ENCODE data around the gene PLXNB1. TPM values are rescaled to one million over a fixed set of nuclear protein-coding genes. Genes with fewer than 3 reads are reported as not detected.

PLXNB1 gene
- total RNA-seq, 8 experiments from 2014 or later, result 20.1 to 54.4 (median 34.7) TPM

Other genes with a start within 250 kb of the PLXNB1 start
- gene CDC25A, start 241.7 kb downstream of the PLXNB1 start, total RNA-seq, result 10 to 100 TPM in 6 of 8 experiments, 1 to 10 TPM in 2; 3.7 to 33.8 (median 13.2) TPM
- gene CAMP, start 206.6 kb downstream of the PLXNB1 start, total RNA-seq, result 100 to 1,000 TPM in 1 of 8 experiments, 1 to 10 TPM in 1, under 1 TPM in 1, not detected in 5; 0.70 to 488 (median 6.5) TPM
- gene ZNF589, start 189.0 kb downstream of the PLXNB1 start, total RNA-seq, result 10 to 100 TPM; 12.7 to 35.7 (median 18.0) TPM
- 10 to 100 TPM; 17.1 to 28.5 (median 21.5) TPM for gene NME6, start 128.7 kb downstream of the PLXNB1 start, total RNA-seq
- gene SPINK8, start 96.4 kb downstream of the PLXNB1 start, total RNA-seq, result not detected
- gene FBXW12, start 57.9 kb downstream of the PLXNB1 start, total RNA-seq, result under 1 TPM in 7 of 8 experiments, not detected in 1; 0.15 to 0.96 (median 0.38) TPM
- 10 to 100 TPM; 14.9 to 90.4 (median 20.4) TPM for gene CCDC51, start 10.0 kb upstream of the PLXNB1 start, total RNA-seq
- gene TMA7, start 10.2 kb upstream of the PLXNB1 start, total RNA-seq, result 100 to 1,000 TPM; 375 to 754 (median 499) TPM
- gene ATRIP, start 16.7 kb upstream of the PLXNB1 start, total RNA-seq, result 10 to 100 TPM in 2 of 8 experiments, 1 to 10 TPM in 6; 3.9 to 11.7 (median 5.7) TPM
- 100 to 1,000 TPM in 2 of 8 experiments, 10 to 100 TPM in 6; 70.4 to 252 (median 93.4) TPM for gene SHISA5, start 74.1 kb upstream of the PLXNB1 start, total RNA-seq
- gene PFKFB4, start 126.7 kb upstream of the PLXNB1 start, total RNA-seq, result 10 to 100 TPM in 5 of 8 experiments, 1 to 10 TPM in 3; 3.1 to 36.0 (median 10.4) TPM
- gene UCN2, start 133.7 kb upstream of the PLXNB1 start, total RNA-seq, result under 1 TPM; 0.11 to 0.66 (median 0.41) TPM
- 10 to 100 TPM in 5 of 8 experiments, 1 to 10 TPM in 3; 7.0 to 27.9 (median 13.0) TPM for gene COL7A1, start 165.2 kb upstream of the PLXNB1 start, total RNA-seq
- 100 to 1,000 TPM; 184 to 306 (median 226) TPM for gene UQCRC1, start 179.6 kb upstream of the PLXNB1 start, total RNA-seq
- not detected for gene TMEM89, start 191.7 kb upstream of the PLXNB1 start, total RNA-seq
- gene SLC26A6, start 205.4 kb upstream of the PLXNB1 start, total RNA-seq, result 10 to 100 TPM in 4 of 8 experiments, 1 to 10 TPM in 4; 7.1 to 27.0 (median 10.1) TPM
- 10 to 100 TPM in 5 of 8 experiments, 1 to 10 TPM in 2, under 1 TPM in 1; 0.97 to 53.4 (median 23.0) TPM for gene CELSR3, start 232.8 kb upstream of the PLXNB1 start, total RNA-seq

Data from motor neuron (in vitro differentiated cells).